GM23338 (cell line): Measurements from ENCODE around the gene SUCLG1. TPM values are rescaled to one million over a fixed set of nuclear protein-coding genes. Genes with fewer than 3 reads are reported as not detected.

Source experiments
- ATAC-seq: fragments of 200-7000 bp; cut with Tn5 transposase; 3 replicates; pipeline ENCODE4 v1.9.1; 2020
- DNase-seq: peaks from one replicate; pipeline ENCODE4 v3.0.0-alpha.2; 2015; ENCODE audit warnings: low spot score
- H2AFZ ChIP-seq: fragments of 200-600 bp; sonication (generic); 2 replicates; pipeline ENCODE4 v1.8.0; 2016; ENCODE audit warnings: antibody characterized with exemption, mild to moderate bottlenecking, moderate library complexity
- H3F3A ChIP-seq: fragments of 200-600 bp; sonication (generic); replicated peaks from 2 replicates; pipeline ENCODE4 v1.8.0; 2017; ENCODE audit warnings: antibody characterized with exemption, mixed run types, low read depth
- H3K27ac ChIP-seq: fragments of 200-600 bp; sonication (generic); 2 replicates; pipeline ENCODE4 v1.6.1; 2016; ENCODE audit warnings: low read depth
- H3K27me3 ChIP-seq: fragments of 200-600 bp; sonication (generic); 2 replicates; pipeline ENCODE4 v1.8.0; 2016; ENCODE audit warnings: mild to moderate bottlenecking, mixed run types, moderate library complexity; ENCODE audit not compliant: insufficient read depth
- H3K36me3 ChIP-seq: fragments of 200-600 bp; sonication (generic); 2 replicates; pipeline ENCODE4 v1.8.0; 2016; ENCODE audit warnings: mild to moderate bottlenecking; ENCODE audit not compliant: insufficient read depth
- H3K4me1 ChIP-seq: fragments of 200-600 bp; sonication (generic); 2 replicates; pipeline ENCODE4 v1.8.0; 2016; ENCODE audit warnings: mild to moderate bottlenecking, moderate library complexity; ENCODE audit not compliant: insufficient read depth
- H3K4me2 ChIP-seq: fragments of 200-600 bp; sonication (generic); 2 replicates; pipeline ENCODE4 v1.7.1; 2017; ENCODE audit warnings: mixed run types
- H3K4me3 ChIP-seq: fragments of 200-600 bp; sonication (generic); 2 replicates; pipeline ENCODE4 v1.6.1; 2016; ENCODE audit warnings: mixed run types
- H3K79me2 ChIP-seq: fragments of 200-600 bp; sonication (generic); replicated peaks from 2 replicates; pipeline ENCODE4 v1.8.0; 2017; ENCODE audit warnings: mild to moderate bottlenecking; ENCODE audit not compliant: insufficient read depth
- H3K9me2 ChIP-seq: fragments of 200-600 bp; sonication (generic); 2 replicates; pipeline ENCODE4 v1.8.0; 2017; ENCODE audit not compliant: insufficient read depth
- H4K20me1 ChIP-seq: fragments of 200-600 bp; sonication (generic); replicated peaks from 2 replicates; pipeline ENCODE4 v1.8.0; 2017; ENCODE audit warnings: mild to moderate bottlenecking; ENCODE audit not compliant: insufficient read depth
- H3K27ac Mint-ChIP-seq: 2 replicates; pipeline ENCODE4 v1.8.0; 2020; ENCODE audit warnings: inconsistent platforms, mild to moderate bottlenecking, moderate library complexity, mixed read lengths
- H3K27me3 Mint-ChIP-seq: 3 replicates; pipeline ENCODE4 v1.8.0; 2022; ENCODE audit warnings: low read depth, mild to moderate bottlenecking, moderate library complexity, mixed read lengths, inconsistent platforms; ENCODE audit not compliant: insufficient read depth, poor library complexity
- H3K36me3 Mint-ChIP-seq: 3 replicates; pipeline ENCODE4 v1.8.0; 2021; ENCODE audit warnings: low read depth, mild to moderate bottlenecking, inconsistent platforms, moderate library complexity, mixed read lengths
- H3K4me1 Mint-ChIP-seq: 3 replicates; pipeline ENCODE4 v1.8.0; 2020; ENCODE audit warnings: mild to moderate bottlenecking, inconsistent platforms, mixed read lengths
- H3K4me3 Mint-ChIP-seq: 3 replicates; pipeline ENCODE4 v1.8.0; 2021; ENCODE audit warnings: moderate library complexity, mild to moderate bottlenecking, inconsistent platforms, mixed read lengths
- H3K9me3 Mint-ChIP-seq: 3 replicates; pipeline ENCODE4 v1.8.0; 2020; ENCODE audit warnings: moderate library complexity, mild to moderate bottlenecking, inconsistent platforms, mixed read lengths
- CREB1 ChIP-seq: fragments of 250-450 bp; sonication (Bioruptor Pico); IDR thresholded peaks from 2 replicates; pipeline ENCODE4 v1.5.0; 2020; ENCODE audit warnings: low read depth, mild to moderate bottlenecking, moderate library complexity
- EZH2 ChIP-seq: fragments of 200-600 bp; sonication (generic); IDR thresholded peaks from one replicate; pipeline ENCODE4 v1.8.0; 2017; ENCODE audit warnings: antibody characterized with exemption, mild to moderate bottlenecking, low read depth; ENCODE audit not compliant: unreplicated experiment
- EZH2phosphoT487 ChIP-seq: fragments of 200-600 bp; sonication (generic); IDR thresholded peaks from one replicate; pipeline ENCODE4 v1.8.1; 2018; ENCODE audit warnings: antibody characterized with exemption; ENCODE audit not compliant: unreplicated experiment
- JUNB ChIP-seq: IDR thresholded peaks from one replicate; pipeline ENCODE4 v1.6.1; 2016; ENCODE audit warnings: antibody characterized with exemption; ENCODE audit not compliant: unreplicated experiment
- NANOG ChIP-seq: IDR thresholded peaks from 2 replicates; pipeline ENCODE4 v1.6.1; 2016; ENCODE audit warnings: antibody characterized with exemption, borderline replicate concordance
- POLR2AphosphoS5 ChIP-seq: IDR thresholded peaks from 2 replicates; pipeline ENCODE4 v1.6.1; 2016; ENCODE audit warnings: antibody characterized with exemption, low read depth
- STAT1 ChIP-seq: IDR thresholded peaks from one replicate; pipeline ENCODE4 v1.6.1; 2016; ENCODE audit warnings: antibody characterized with exemption; ENCODE audit not compliant: unreplicated experiment
- ZNF114 ChIP-seq: fragments of 250-450 bp; sonication (Bioruptor Pico); IDR thresholded peaks from 2 replicates; pipeline ENCODE4 v1.5.0; 2020; ENCODE audit warnings: mild to moderate bottlenecking, moderate library complexity
- ZNF462 ChIP-seq: fragments of 250-450 bp; sonication (Bioruptor Pico); IDR thresholded peaks from 2 replicates; pipeline ENCODE4 v1.5.0; 2020; ENCODE audit warnings: mild to moderate bottlenecking, moderate library complexity
- polyA plus RNA-seq: library from polyadenylated mRNA; unstranded; fragments of >200 nt; fragmentation: Nextera tagmentation; extraction: Ambion mirVana; gene quantifications from 2 replicates; pipeline ENCODE4 v1.2.1, GENCODE V29; 2016
- total RNA-seq: library from RNA; depleted of rRNA; stranded (reverse); fragments of >200 nt; shearing (Covaris generic); gene quantifications from 2 replicates; pipeline ENCODE4 v1.2.3, GENCODE V29; 2014
- TF ChIP-seq, protein P1 (sequence below), 2 experiments: fragments of 200-600 bp in 1 of 2; sonication (generic) in 1 of 2; conservative IDR thresholded peaks; 2 replicates each; pipeline versions ENCODE4 v1.5.1 to v1.6.1; 2016 to 2017; ENCODE audit warnings: antibody characterized with exemption in 2 of 2, low read depth in 2 of 2, mild to moderate bottlenecking in 2 of 2, moderate library complexity in 1 of 2
- TF ChIP-seq, protein P2 (sequence below): IDR thresholded peaks from one replicate; pipeline ENCODE4 v1.6.1; 2018; ENCODE audit warnings: antibody characterized with exemption; ENCODE audit not compliant: unreplicated experiment
- TF ChIP-seq, protein P3 (sequence below): IDR thresholded peaks from 2 replicates; pipeline ENCODE4 v1.6.1; 2016; ENCODE audit warnings: antibody characterized with exemption

The SUCLG1 gene
- total and polyA plus RNA-seq, 2 experiments from 2014 or later = 24.3 to 36.0 TPM

DNA sequence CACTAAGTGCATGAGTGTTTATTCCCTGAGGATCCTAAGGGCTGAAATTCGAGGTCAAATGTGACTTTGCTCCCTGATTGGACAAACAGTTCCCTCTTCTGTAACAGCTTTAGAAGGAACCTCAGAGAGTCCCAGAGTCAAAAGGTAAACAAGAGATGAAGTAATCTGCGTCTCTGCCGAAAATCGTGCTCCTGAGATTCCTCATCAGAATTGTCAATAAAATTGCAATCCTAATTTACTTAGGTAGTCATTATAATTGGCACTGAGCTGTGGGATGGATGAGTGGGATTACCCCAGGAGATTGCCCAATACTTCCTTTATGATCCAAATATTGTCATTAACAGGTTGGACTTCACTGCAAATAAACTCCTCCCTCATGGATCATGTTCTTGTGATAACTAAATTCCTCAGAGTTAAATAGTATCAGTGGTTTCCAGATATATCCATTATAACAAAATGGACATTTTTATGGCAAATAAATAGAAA, 907 bp upstream of the SUCLG1 start (continued):
- TF ChIP-seq, protein P1, sequence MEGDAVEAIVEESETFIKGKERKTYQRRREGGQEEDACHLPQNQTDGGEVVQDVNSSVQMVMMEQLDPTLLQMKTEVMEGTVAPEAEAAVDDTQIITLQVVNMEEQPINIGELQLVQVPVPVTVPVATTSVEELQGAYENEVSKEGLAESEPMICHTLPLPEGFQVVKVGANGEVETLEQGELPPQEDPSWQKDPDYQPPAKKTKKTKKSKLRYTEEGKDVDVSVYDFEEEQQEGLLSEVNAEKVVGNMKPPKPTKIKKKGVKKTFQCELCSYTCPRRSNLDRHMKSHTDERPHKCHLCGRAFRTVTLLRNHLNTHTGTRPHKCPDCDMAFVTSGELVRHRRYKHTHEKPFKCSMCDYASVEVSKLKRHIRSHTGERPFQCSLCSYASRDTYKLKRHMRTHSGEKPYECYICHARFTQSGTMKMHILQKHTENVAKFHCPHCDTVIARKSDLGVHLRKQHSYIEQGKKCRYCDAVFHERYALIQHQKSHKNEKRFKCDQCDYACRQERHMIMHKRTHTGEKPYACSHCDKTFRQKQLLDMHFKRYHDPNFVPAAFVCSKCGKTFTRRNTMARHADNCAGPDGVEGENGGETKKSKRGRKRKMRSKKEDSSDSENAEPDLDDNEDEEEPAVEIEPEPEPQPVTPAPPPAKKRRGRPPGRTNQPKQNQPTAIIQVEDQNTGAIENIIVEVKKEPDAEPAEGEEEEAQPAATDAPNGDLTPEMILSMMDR (conservative IDR thresholded peaks at IDR 0.05; ENCODE audit: low read depth in 2 of 2) = no peak
- no peak for TF ChIP-seq POLR2AphosphoS5
- TF ChIP-seq JUNB = no peak
- TF ChIP-seq EZH2phosphoT487 = no peak
- no peak for TF ChIP-seq ZNF114 (CRISPR knock-in tag)

DNA sequence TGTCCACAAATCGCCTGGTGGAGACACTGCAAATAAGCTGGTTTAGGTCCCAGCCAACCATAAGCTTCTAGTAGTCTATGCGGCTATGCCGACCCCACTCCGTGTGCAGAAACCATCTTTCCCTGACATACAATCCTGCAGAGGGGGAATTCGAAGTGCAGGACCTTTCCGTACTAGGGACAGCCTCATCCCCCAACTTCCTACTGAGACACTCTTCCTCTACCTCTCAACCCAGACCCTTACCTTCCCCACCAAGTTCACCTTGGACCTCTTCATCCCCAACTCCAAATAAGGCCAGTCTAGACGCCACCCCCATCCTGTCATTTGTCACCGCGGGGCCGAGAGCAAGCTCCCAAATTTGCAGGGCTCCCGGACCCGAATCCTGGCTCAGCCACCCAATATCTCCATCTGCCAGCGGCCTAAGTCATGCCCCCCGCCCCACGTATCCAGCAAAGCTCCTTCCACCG, 496 bp downstream of the SUCLG1 start:
- Histone ChIP-seq H3K9me2 (no peaks in the 10 kb centered on the region), H3K4me1 (peaks cover 19% of the 10 kb centered on the region; the same call in 1 of the 2 replicates), H3K27me3 (no peaks in the 10 kb centered on the region), H4K20me1 (0 out of 2 replicates have a peak, but pooled peaks cover 3% of the 10 kb centered on the region), H3F3A (no peaks in the 10 kb centered on the region), H3K36me3 (no peaks in the 10 kb centered on the region), H2AFZ (peak overlapping the region; percentile 91), H3K4me2 (peak overlapping the region; percentile 91), H3K4me3 (peak overlapping the region; percentile 93), H3K79me2 (peaks cover 40% of the 10 kb centered on the region), H3K27ac (no peak overlapping the region)
- DNase-seq = no peak
- Mint-ChIP-seq H3K27ac (no peak overlapping the region), H3K36me3 (no peaks in the 10 kb centered on the region), H3K4me3 (peak overlapping the region; percentile 88), H3K27me3 (peaks cover 4% of the 10 kb centered on the region), H3K4me1 (peaks cover 15% of the 10 kb centered on the region; the same call in 2 of the 3 replicates), H3K9me3 (no peaks in the 10 kb centered on the region; the same call in 2 of the 3 replicates)
- peak; percentile 39 for ATAC-seq
- TF ChIP-seq ZNF462 (no peak), NANOG (no peak), CREB1 (CRISPR knock-in tag) (no peak), JUNB (no peak), STAT1 (no peak), ZNF114 (CRISPR knock-in tag) (no peak), EZH2phosphoT487 (no peak), POLR2AphosphoS5 (no peak), EZH2 (no peak)
- TF ChIP-seq, protein P2, sequence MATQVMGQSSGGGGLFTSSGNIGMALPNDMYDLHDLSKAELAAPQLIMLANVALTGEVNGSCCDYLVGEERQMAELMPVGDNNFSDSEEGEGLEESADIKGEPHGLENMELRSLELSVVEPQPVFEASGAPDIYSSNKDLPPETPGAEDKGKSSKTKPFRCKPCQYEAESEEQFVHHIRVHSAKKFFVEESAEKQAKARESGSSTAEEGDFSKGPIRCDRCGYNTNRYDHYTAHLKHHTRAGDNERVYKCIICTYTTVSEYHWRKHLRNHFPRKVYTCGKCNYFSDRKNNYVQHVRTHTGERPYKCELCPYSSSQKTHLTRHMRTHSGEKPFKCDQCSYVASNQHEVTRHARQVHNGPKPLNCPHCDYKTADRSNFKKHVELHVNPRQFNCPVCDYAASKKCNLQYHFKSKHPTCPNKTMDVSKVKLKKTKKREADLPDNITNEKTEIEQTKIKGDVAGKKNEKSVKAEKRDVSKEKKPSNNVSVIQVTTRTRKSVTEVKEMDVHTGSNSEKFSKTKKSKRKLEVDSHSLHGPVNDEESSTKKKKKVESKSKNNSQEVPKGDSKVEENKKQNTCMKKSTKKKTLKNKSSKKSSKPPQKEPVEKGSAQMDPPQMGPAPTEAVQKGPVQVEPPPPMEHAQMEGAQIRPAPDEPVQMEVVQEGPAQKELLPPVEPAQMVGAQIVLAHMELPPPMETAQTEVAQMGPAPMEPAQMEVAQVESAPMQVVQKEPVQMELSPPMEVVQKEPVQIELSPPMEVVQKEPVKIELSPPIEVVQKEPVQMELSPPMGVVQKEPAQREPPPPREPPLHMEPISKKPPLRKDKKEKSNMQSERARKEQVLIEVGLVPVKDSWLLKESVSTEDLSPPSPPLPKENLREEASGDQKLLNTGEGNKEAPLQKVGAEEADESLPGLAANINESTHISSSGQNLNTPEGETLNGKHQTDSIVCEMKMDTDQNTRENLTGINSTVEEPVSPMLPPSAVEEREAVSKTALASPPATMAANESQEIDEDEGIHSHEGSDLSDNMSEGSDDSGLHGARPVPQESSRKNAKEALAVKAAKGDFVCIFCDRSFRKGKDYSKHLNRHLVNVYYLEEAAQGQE = no peak
- TF ChIP-seq, protein P3, sequence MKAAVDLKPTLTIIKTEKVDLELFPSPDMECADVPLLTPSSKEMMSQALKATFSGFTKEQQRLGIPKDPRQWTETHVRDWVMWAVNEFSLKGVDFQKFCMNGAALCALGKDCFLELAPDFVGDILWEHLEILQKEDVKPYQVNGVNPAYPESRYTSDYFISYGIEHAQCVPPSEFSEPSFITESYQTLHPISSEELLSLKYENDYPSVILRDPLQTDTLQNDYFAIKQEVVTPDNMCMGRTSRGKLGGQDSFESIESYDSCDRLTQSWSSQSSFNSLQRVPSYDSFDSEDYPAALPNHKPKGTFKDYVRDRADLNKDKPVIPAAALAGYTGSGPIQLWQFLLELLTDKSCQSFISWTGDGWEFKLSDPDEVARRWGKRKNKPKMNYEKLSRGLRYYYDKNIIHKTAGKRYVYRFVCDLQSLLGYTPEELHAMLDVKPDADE = no peak
